H1 (cell line): Measurements from ENCODE around the gene TRAF3IP1. TPM values are rescaled to one million over a fixed set of nuclear protein-coding genes. Genes with fewer than 3 reads are reported as not detected.

Experiments used
- CHD7 ChIP-seq: fragments of 300-600 bp; sonication (generic); IDR thresholded peaks from 2 replicates; pipeline ENCODE4 v1.7.1; 2012; ENCODE audit warnings: low read length, moderate library complexity, mild to moderate bottlenecking, inconsistent platforms; ENCODE audit not compliant: insufficient replicate concordance
- GTF2F1 ChIP-seq: IDR thresholded peaks from 2 replicates; pipeline ENCODE4 v1.6.1; 2012; ENCODE audit warnings: low read depth, low read length, improper control_type of control experiment, borderline replicate concordance
- SP1 ChIP-seq: IDR thresholded peaks from 2 replicates; pipeline ENCODE4 v1.6.1; 2011; ENCODE audit warnings: low read depth, low read length
- polyA plus RNA-seq, 7 experiments: library from polyadenylated mRNA; depleted of rRNA in 3 of 7; stranded (reverse) in 5 of 7; unstranded in 2 of 7; fragments of >200 nt in 5 of 7; fragments of 200-250 nt in 2 of 7; gene quantifications; 1 replicate in 5 of 7; 2 replicates in 1 of 7; 4 replicates in 1 of 7; pipeline versions ENCODE4 v1.2.1 to v1.2.3, GENCODE V29; 2011 to 2013; ENCODE audit warnings: missing spikeins in 2 of 7, mixed read lengths in 2 of 7
- total RNA-seq: library from RNA; stranded (reverse); fragmentation: NEBNext Ultra II Directional; extraction: Animal tissue kit (Norgen Biotek cat#: 25700); gene quantifications from 2 replicates; pipeline ENCODE4 v1.2.1, GENCODE V29; 2021

The TRAF3IP1 gene
- total and polyA plus RNA-seq, 2 of the 8 experiments (the other 6 are each of a cell fraction or from before 2014, with no cell fraction given) = 2.3 to 17.5 TPM

- no peak for TF ChIP-seq CHD7
- TF ChIP-seq GTF2F1 = no peak
- TF ChIP-seq SP1 = no peak
Observed at GRCh38 chr2:238439917-238440316, 119.6 kb downstream of the TRAF3IP1 start (continued).
